ENCODE results near the gene RNMT. TPM values are rescaled to one million over a fixed set of nuclear protein-coding genes. Genes with fewer than 3 reads are reported as not detected.

RNMT gene
- total RNA-seq, 4 donors from 2014 or later: 18.1 to 29.1 (median 23.7) TPM

DNA sequence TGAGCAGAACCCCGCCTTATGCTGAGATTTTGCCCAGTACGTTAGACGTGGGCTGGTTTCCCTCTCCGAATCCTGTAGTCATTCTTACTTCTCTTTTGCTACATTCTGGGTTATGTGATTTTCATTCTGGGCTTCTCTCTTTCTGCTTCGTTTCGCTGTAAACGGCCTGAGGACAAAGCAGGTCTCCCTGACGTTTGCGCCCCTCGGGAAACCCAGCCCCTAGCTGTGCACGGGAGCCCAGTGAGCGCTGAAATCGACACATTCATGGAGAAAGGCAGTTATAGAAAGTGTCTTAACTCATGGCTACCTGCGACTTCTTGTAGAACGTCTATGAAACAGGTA, 74.8 kb downstream of the RNMT start:
- 10% methylated on average over 15 of the region's 15 CpGs for WGBS
- Histone ChIP-seq H3K36me3 (no peaks in the 10 kb centered on the region), H3K9me3 (no peaks in the 10 kb centered on the region), H3K27ac (no peak overlapping the region), H3K4me1 (peaks cover 10% of the 10 kb centered on the region), H3K4me3 (peak overlapping the region; percentile 38), H3K27me3 (peaks cover 23% of the 10 kb centered on the region)
- DNase-seq (ENCODE audit: low spot score in 2 of 2): no peak
- TF ChIP-seq POLR2AphosphoS5 (IDR thresholded peaks at IDR 0.05) (no peak), POLR2A (IDR thresholded peaks at IDR 0.05) (no peak), EP300 (IDR thresholded peaks at IDR 0.05) (no peak)

DNA sequence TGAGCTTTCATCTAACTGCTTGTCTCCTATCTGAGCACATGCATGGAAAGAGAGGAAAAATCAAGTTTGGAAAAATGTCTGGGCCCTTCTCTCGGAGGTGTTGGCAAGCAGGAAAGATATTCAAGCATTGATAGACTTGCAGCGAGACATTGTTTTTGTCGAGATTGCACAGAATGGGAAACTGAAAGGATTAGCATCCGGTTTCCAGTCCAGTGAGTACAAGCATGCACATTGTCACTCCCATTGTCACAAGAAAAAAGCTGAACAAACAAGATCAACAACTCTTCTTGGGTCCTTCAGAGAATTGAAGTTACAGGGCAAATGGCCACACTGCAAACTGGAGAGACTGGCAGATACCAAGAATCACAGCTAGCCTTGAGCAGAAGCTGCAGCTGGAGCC, 77.8 kb downstream of the RNMT start:
- Histone ChIP-seq H3K27me3 (peaks cover 6% of the 10 kb centered on the region), H3K9me3 (no peaks in the 10 kb centered on the region), H3K4me1 (peaks cover 19% of the 10 kb centered on the region), H3K27ac (no peak overlapping the region), H3K4me3 (no peak overlapping the region), H3K36me3 (no peaks in the 10 kb centered on the region)
- no peak for DNase-seq (ENCODE audit: low spot score in 2 of 2)
- TF ChIP-seq, protein P1, sequence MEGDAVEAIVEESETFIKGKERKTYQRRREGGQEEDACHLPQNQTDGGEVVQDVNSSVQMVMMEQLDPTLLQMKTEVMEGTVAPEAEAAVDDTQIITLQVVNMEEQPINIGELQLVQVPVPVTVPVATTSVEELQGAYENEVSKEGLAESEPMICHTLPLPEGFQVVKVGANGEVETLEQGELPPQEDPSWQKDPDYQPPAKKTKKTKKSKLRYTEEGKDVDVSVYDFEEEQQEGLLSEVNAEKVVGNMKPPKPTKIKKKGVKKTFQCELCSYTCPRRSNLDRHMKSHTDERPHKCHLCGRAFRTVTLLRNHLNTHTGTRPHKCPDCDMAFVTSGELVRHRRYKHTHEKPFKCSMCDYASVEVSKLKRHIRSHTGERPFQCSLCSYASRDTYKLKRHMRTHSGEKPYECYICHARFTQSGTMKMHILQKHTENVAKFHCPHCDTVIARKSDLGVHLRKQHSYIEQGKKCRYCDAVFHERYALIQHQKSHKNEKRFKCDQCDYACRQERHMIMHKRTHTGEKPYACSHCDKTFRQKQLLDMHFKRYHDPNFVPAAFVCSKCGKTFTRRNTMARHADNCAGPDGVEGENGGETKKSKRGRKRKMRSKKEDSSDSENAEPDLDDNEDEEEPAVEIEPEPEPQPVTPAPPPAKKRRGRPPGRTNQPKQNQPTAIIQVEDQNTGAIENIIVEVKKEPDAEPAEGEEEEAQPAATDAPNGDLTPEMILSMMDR (IDR thresholded peaks at IDR 0.05): no peak
- TF ChIP-seq POLR2A (IDR thresholded peaks at IDR 0.05) (no peak), POLR2AphosphoS5 (IDR thresholded peaks at IDR 0.05) (no peak), EP300 (IDR thresholded peaks at IDR 0.05) (no peak)
- WGBS: 70% methylated on average over 4 of the region's 4 CpGs

DNA sequence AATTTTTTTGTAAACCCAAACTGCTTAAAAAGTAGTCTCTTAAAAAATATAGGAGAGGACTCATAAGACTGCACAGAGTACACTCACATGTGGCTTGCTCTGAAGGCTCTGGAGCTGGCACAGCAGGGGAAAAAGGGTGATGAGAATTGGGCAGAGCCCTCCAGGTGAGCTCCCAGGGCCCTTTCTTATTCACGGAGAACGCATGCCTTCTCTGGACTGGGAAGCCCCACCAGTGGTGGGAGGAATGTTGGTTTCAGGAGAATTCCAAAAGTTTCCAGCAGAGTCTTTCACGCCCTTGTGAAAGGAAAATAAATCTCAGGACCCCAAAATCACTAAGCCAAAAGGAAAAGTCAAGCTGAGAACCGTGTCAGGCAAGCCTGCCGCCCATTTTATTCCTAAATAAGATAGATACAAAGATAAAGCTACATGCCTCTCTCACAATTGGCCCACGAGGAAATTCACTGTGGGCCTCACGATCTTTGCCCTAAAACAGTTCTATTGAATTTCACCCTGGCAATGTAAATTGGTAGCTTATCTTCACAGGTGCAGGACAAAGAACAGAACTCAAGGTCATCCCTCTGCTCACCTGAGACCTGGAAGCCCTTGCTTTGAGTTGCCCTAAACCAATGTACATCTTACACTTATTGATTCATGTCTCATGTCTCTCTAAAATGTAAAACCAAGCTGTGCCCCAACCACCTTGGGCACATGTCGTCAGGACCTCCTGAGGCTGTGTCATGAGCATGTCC, 82.0 kb downstream of the RNMT start:
- DNase-seq (ENCODE audit: low spot score in 2 of 2): no peak

DNA sequence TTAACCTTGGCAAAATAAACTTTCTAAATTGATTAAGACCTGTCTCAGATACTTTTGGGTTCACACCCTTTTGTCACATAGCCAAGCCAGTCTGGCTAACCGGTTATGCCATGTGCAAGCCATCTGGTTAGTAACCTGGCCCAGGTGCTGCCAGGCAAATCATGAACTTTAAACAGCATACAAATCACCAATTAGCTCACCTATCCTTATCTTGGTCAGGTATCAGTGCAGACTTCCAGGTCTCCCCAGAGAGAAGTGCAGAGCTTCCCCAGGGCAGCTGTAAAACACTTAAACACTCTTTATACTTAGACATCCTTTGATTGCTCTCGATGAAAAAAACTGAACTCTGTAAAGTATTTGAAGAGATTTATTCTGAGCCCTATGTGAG, 82.6 kb downstream of the RNMT start:
- Histone ChIP-seq H3K27ac (no peak overlapping the region), H3K4me3 (no peak overlapping the region), H3K27me3 (peaks cover 9% of the 10 kb centered on the region), H3K36me3 (no peaks in the 10 kb centered on the region), H3K9me3 (no peaks in the 10 kb centered on the region), H3K4me1 (peaks cover 14% of the 10 kb centered on the region)
- no peak for DNase-seq (ENCODE audit: low spot score in 2 of 2)
- WGBS: 16% methylated on average over 2 of the region's 2 CpGs
- TF ChIP-seq POLR2A (IDR thresholded peaks at IDR 0.05) (no peak), POLR2AphosphoS5 (IDR thresholded peaks at IDR 0.05) (no peak), EP300 (IDR thresholded peaks at IDR 0.05) (no peak)
- TF ChIP-seq, protein P1 (IDR thresholded peaks at IDR 0.05): no peak

More for the DNA sequence above, 82.0 kb downstream of the RNMT start:
- peaks cover 13% of the 10 kb centered on the region for H3K4me1 ChIP-seq
- H3K27ac ChIP-seq: no peak overlapping the region
- H3K27me3 ChIP-seq: peaks cover 9% of the 10 kb centered on the region
- no peaks in the 10 kb centered on the region for H3K36me3 ChIP-seq
- 59% methylated on average over 8 of the region's 8 CpGs for WGBS
- H3K4me3 ChIP-seq: no peak overlapping the region
- H3K9me3 ChIP-seq: no peaks in the 10 kb centered on the region
- TF ChIP-seq POLR2A (IDR thresholded peaks at IDR 0.05) (no peak), EP300 (IDR thresholded peaks at IDR 0.05) (no peak), POLR2AphosphoS5 (IDR thresholded peaks at IDR 0.05) (no peak)
- TF ChIP-seq, protein P1 (IDR thresholded peaks at IDR 0.05): no peak

DNA sequence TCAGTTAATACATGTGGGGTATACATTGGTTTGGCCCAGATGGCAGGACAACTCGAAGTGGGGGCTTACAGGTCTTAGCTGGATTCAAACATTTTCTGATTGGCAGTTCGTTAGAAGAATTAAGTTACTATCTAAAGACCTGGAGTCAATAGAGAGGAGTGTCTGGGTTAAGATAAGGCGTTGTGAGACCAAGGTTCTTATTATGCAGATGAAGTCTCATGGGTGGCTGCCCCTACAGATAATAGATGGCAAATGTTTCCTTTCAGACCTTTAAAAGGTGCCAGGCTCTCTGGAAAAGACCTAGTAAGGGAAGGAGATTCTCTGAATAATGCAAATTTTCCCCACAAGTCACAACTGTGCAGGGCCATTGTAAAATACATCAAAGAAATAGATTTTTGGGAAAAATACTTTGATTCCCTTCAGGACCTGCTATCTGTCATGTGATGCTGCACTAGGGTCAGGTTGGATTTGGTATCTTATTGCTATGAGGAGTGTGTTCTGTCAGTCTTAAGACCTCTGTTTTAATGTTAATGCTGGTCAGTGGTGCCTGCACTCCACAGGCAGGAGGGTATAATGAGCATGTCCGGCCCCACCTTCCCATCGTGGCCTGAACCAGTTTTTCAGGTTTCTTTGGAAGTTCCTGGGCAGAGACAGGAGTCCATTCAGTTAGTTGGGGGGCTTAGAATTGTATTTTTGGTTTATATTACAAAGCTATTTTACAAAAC, 83.2 kb downstream of the RNMT start:
- H3K36me3 ChIP-seq: no peaks in the 10 kb centered on the region
- peaks cover 14% of the 10 kb centered on the region for H3K4me1 ChIP-seq
- H3K9me3 ChIP-seq: no peaks in the 10 kb centered on the region
- H3K4me3 ChIP-seq: no peak overlapping the region
- H3K27me3 ChIP-seq: peaks cover 5% of the 10 kb centered on the region
- no peak overlapping the region for H3K27ac ChIP-seq
- DNase-seq (ENCODE audit: low spot score in 2 of 2): no peak
- TF ChIP-seq EP300 (IDR thresholded peaks at IDR 0.05) (no peak), POLR2A (IDR thresholded peaks at IDR 0.05) (no peak), POLR2AphosphoS5 (IDR thresholded peaks at IDR 0.05) (no peak)
- TF ChIP-seq, protein P1 (IDR thresholded peaks at IDR 0.05): no peak
- 35% methylated on average over 5 of the region's 5 CpGs for WGBS
